Smooth muscle cell (in vitro differentiated cells): ENCODE data around the gene ZNF444. TPM values are rescaled to one million over a fixed set of nuclear protein-coding genes. Genes with fewer than 3 reads are reported as not detected.
A peak's percentile ranks its signal among the peaks of the same experiment; 100 is the strongest.

Experiments
- DNase-seq: peaks from one replicate; lab custom pipeline; 2025; ENCODE audit not compliant: unreplicated experiment; lab: John Stamatoyannopoulos, UW
- H2AFZ ChIP-seq: fragments of 200-600 bp; sonication (generic); 2 replicates; pipeline ENCODE4 v1.6.0; 2016; ENCODE audit warnings: antibody characterized with exemption, low read depth, mild to moderate bottlenecking
- H3F3A ChIP-seq: fragments of 200-600 bp; sonication (generic); 2 replicates; pipeline ENCODE4 v1.6.0; 2017; ENCODE audit warnings: antibody characterized with exemption, low read depth
- H3K27ac ChIP-seq: fragments of 200-600 bp; sonication (generic); 2 replicates; pipeline ENCODE4 v1.5.1; 2016; ENCODE audit warnings: low read depth, mild to moderate bottlenecking
- H3K27me3 ChIP-seq: fragments of 200-600 bp; sonication (generic); 2 replicates; pipeline ENCODE4 v1.6.1; 2016; ENCODE audit warnings: low read depth, mild to moderate bottlenecking
- H3K36me3 ChIP-seq: fragments of 200-600 bp; sonication (generic); 2 replicates; pipeline ENCODE4 v1.5.1; 2016; ENCODE audit warnings: low read depth
- H3K4me1 ChIP-seq: fragments of 200-600 bp; sonication (generic); 2 replicates; pipeline ENCODE4 v1.5.1; 2016; ENCODE audit warnings: low read depth
- H3K4me2 ChIP-seq: fragments of 200-600 bp; sonication (generic); 2 replicates; pipeline ENCODE4 v1.6.0; 2016; ENCODE audit warnings: mild to moderate bottlenecking
- H3K4me3 ChIP-seq: fragments of 200-600 bp; sonication (generic); 2 replicates; pipeline ENCODE4 v1.5.1; 2016; ENCODE audit warnings: mild to moderate bottlenecking
- H3K79me2 ChIP-seq: fragments of 200-600 bp; sonication (generic); 2 replicates; pipeline ENCODE4 v1.6.0; 2016; ENCODE audit warnings: low read depth, mild to moderate bottlenecking
- H3K9ac ChIP-seq: fragments of 200-600 bp; sonication (generic); 2 replicates; pipeline ENCODE4 v1.6.0; 2016; ENCODE audit warnings: low read depth
- H3K9me3 ChIP-seq: fragments of 200-600 bp; sonication (generic); replicated peaks from 2 replicates; pipeline ENCODE4 v1.5.1; 2016; ENCODE audit warnings: low read depth
- H4K20me1 ChIP-seq: fragments of 200-600 bp; sonication (generic); 2 replicates; pipeline ENCODE4 v1.6.0; 2016; ENCODE audit warnings: low read depth
- CTCF ChIP-seq: fragments of 200-600 bp; sonication (generic); IDR thresholded peaks from 2 replicates; pipeline ENCODE4 v1.5.1; 2017; ENCODE audit warnings: borderline replicate concordance, mild to moderate bottlenecking, antibody characterized with exemption; ENCODE audit not compliant: insufficient read depth, poor library complexity, severe bottlenecking
- WGBS: methylation state at CpG from one replicate; pipeline ENCODE4 v1.1.7; 2016; ENCODE audit warnings: low lambda C conversion rate; 5-methylcytosine and 5-hydroxymethylcytosine counted together
- polyA plus RNA-seq: library from polyadenylated mRNA; unstranded; fragments of >200 nt; fragmentation: Nextera tagmentation; extraction: Ambion mirVana; gene quantifications from 2 replicates; pipeline ENCODE4 v1.2.1, GENCODE V29; 2016
- total RNA-seq: library from RNA; depleted of rRNA; stranded (reverse); fragments of >200 nt; gene quantifications from 2 replicates; pipeline ENCODE4 v1.2.3, GENCODE V29; 2014

Gene ZNF444
- total and polyA plus RNA-seq, 2 experiments from 2014 or later: 20.0 to 40.6 TPM

GRCh38 chr19:56138069-56138468, 3.0 kb upstream of the ZNF444 start:
- Histone ChIP-seq H4K20me1 (no peaks in the 10 kb centered on the region), H3K9ac (no peak overlapping the region), H2AFZ (no peak overlapping the region), H3K4me2 (no peak overlapping the region), H3F3A (peaks cover 7% of the 10 kb centered on the region), H3K79me2 (peaks cover 15% of the 10 kb centered on the region), H3K9me3 (no peaks in the 10 kb centered on the region), H3K36me3 (no peaks in the 10 kb centered on the region), H3K4me1 (peaks cover 17% of the 10 kb centered on the region), H3K4me3 (no peak overlapping the region), H3K27me3 (no peaks in the 10 kb centered on the region), H3K27ac (no peak overlapping the region)
- WGBS: 96% methylated on average over 3 of the region's 3 CpGs
- no peak for TF ChIP-seq CTCF
- no peak for DNase-seq

GRCh38 chr19:56139847-56140582, 1.1 kb upstream of the ZNF444 start:
- Histone ChIP-seq H3K4me3 (peak overlapping the region; percentile 79), H3K4me1 (peaks cover 16% of the 10 kb centered on the region)
- WGBS: 46% methylated on average over 22 of the region's 22 CpGs

GRCh38 chr19:56141417-56141993, 418 bp downstream of the ZNF444 start:
- Histone ChIP-seq H3K27me3 (no peaks in the 10 kb centered on the region), H3K9ac (peak overlapping the region; percentile 51), H3K79me2 (peaks cover 45% of the 10 kb centered on the region), H3F3A (peaks cover 7% of the 10 kb centered on the region), H2AFZ (peak overlapping the region; percentile 19), H3K27ac (no peak overlapping the region), H3K9me3 (no peaks in the 10 kb centered on the region), H3K4me2 (peak overlapping the region; percentile 91), H3K36me3 (no peaks in the 10 kb centered on the region), H3K4me1 (peaks cover 16% of the 10 kb centered on the region), H4K20me1 (peaks cover 29% of the 10 kb centered on the region), H3K4me3 (peak overlapping the region; percentile 79)
- no peak for TF ChIP-seq CTCF
- no peak for DNase-seq
- WGBS: 40% methylated on average over 12 of the region's 26 CpGs

More at GRCh38 chr19:56139847-56140582, 1.1 kb upstream of the ZNF444 start:
- H3F3A ChIP-seq: peaks cover 7% of the 10 kb centered on the region
- no peak for DNase-seq
- H3K27ac ChIP-seq: peak overlapping the region; percentile 89
- no peak for TF ChIP-seq CTCF
- no peaks in the 10 kb centered on the region for H3K9me3 ChIP-seq
- H4K20me1 ChIP-seq: peaks cover 16% of the 10 kb centered on the region
- H3K27me3 ChIP-seq: no peaks in the 10 kb centered on the region
- peak overlapping the region; percentile 80 for H3K9ac ChIP-seq
- H3K79me2 ChIP-seq: peaks cover 31% of the 10 kb centered on the region
- peak overlapping the region; percentile 97 for H2AFZ ChIP-seq
- H3K36me3 ChIP-seq: no peaks in the 10 kb centered on the region
- peak overlapping the region; percentile 95 for H3K4me2 ChIP-seq
